HCT116 (cell line): ENCODE results near the gene MRPL50.

Experiments used
- CEBPB ChIP-seq: IDR thresholded peaks from 2 replicates; pipeline ENCODE4 v1.6.1; 2012; ENCODE audit warnings: low read depth
- CTCF ChIP-seq, 3 experiments: fragments of 200-600 bp in 1 of 3; sonication (generic) in 1 of 3; IDR thresholded peaks in 2 of 3; conservative IDR thresholded peaks in 1 of 3; 2 replicates each; pipeline ENCODE4 v1.5.1; 2012 to 2017; ENCODE audit warnings: low read depth in 2 of 3, low read length in 2 of 3, antibody characterized with exemption in 1 of 3, borderline replicate concordance in 1 of 3, control low read depth in 1 of 3, mild to moderate bottlenecking in 1 of 3, mixed read lengths in 1 of 3, mixed run types in 1 of 3, moderate library complexity in 1 of 3; ENCODE audit not compliant: insufficient read depth in 1 of 3
- EGR1 ChIP-seq: IDR thresholded peaks from 2 replicates; pipeline ENCODE4 v1.6.1; 2012; ENCODE audit warnings: low read depth
- EZH2phosphoT487 ChIP-seq: fragments of 200-600 bp; IDR thresholded peaks from 2 replicates; pipeline ENCODE4 v1.6.1; 2018; ENCODE audit warnings: antibody characterized with exemption, borderline replicate concordance
- JUND ChIP-seq: IDR thresholded peaks from 2 replicates; pipeline ENCODE4 v1.6.1; 2012
- MAX ChIP-seq: IDR thresholded peaks from 2 replicates; pipeline ENCODE4 v1.6.1; 2012
- POLR2A ChIP-seq: IDR thresholded peaks from 2 replicates; pipeline ENCODE4 v1.7.0; 2011; ENCODE audit warnings: borderline replicate concordance; ENCODE audit not compliant: insufficient read depth, insufficient read length; ENCODE audit errors: extremely low read depth
- POLR2AphosphoS5 ChIP-seq: IDR thresholded peaks from 2 replicates; pipeline ENCODE4 v1.6.1; 2011; ENCODE audit warnings: mild to moderate bottlenecking, low read depth, low read length, moderate library complexity
- REST ChIP-seq: IDR thresholded peaks from 2 replicates; pipeline ENCODE4 v1.6.1; 2012; ENCODE audit warnings: low read depth
- SIN3A ChIP-seq: IDR thresholded peaks from 2 replicates; pipeline ENCODE4 v1.6.1; 2012; ENCODE audit warnings: low read depth
- ZFX ChIP-seq: fragments of 450-650 bp; IDR thresholded peaks from 2 replicates; pipeline ENCODE4 v1.6.1; 2017

GRCh38 chr9:101399643-101399970 is 1.2 kb upstream of the MRPL50 start:
- TF ChIP-seq CTCF (IDR thresholded peaks at IDR 0.05 in 2 of 3, conservative IDR thresholded peaks at IDR 0.05 in 1 of 3; ENCODE audit: borderline replicate concordance in 1 of 3, insufficient read depth in 1 of 3, low read depth in 2 of 3, low read length in 2 of 3) (no peak), ZFX (no peak), POLR2AphosphoS5 (no peak), POLR2A (no peak), EGR1 (no peak), SIN3A (no peak), CEBPB (no peak), REST (no peak), MAX (no peak), EZH2phosphoT487 (no peak), JUND (no peak)
